Neural crest cell (in vitro differentiated cells): Measurements from ENCODE around the gene CCDC80. TPM values are rescaled to one million over a fixed set of nuclear protein-coding genes. Genes with fewer than 3 reads are reported as not detected.

Experiments
- DNase-seq: peaks from one replicate; pipeline ENCODE4 v3.0.0; 2021; ENCODE audit warnings: low read depth, mixed read lengths, low spot score
- H3K27ac Mint-ChIP-seq: one replicate; pipeline ENCODE4 v1.8.0; 2021; ENCODE audit warnings: mild to moderate bottlenecking, mixed read lengths; ENCODE audit not compliant: unreplicated experiment
- H3K27me3 Mint-ChIP-seq: 2 replicates; pipeline ENCODE4 v1.8.0; 2021; ENCODE audit warnings: low read depth, mild to moderate bottlenecking, mixed read lengths
- H3K36me3 Mint-ChIP-seq: 2 replicates; pipeline ENCODE4 v1.8.0; 2021; ENCODE audit warnings: low read depth, mild to moderate bottlenecking, mixed read lengths
- H3K4me1 Mint-ChIP-seq: 2 replicates; pipeline ENCODE4 v1.8.0; 2021; ENCODE audit warnings: mixed read lengths
- H3K4me3 Mint-ChIP-seq: one replicate; pipeline ENCODE4 v1.8.0; 2021; ENCODE audit warnings: mild to moderate bottlenecking, mixed read lengths
- H3K9me3 Mint-ChIP-seq: 2 replicates; pipeline ENCODE4 v1.8.0; 2021; ENCODE audit warnings: mixed read lengths
- total RNA-seq: library from RNA; stranded (reverse); gene quantifications from 2 replicates; pipeline ENCODE4 v1.2.1, GENCODE V29; 2021
- TF ChIP-seq, protein P1 (sequence below): fragments of 200-600 bp; sonication (generic); conservative IDR thresholded peaks from 2 replicates; pipeline ENCODE4 v1.5.0; 2021; ENCODE audit warnings: antibody characterized with exemption, mild to moderate bottlenecking

CCDC80 gene
- total RNA-seq, 1 donor from 2014 or later, result 42.1 TPM

DNA sequence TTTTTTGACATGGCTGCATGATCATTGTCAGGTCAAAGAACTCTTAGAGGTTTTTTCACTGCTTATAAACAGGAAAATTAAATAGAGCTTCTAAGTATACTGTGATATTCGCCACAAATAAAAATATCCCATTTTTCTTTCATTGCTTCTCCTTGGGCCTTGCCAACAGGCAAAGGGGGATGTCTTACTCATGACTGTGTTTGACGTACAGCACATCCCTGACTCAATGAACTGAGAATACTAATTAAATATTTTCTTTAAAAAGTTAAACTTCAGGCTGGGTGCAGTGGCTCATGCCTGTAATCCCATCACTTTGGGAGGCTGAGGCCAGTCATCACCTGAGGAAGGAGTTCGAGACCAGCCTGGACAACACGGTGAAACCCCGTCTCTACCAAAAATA, 41.4 kb upstream of the CCDC80 start:
- TF ChIP-seq, protein P1, sequence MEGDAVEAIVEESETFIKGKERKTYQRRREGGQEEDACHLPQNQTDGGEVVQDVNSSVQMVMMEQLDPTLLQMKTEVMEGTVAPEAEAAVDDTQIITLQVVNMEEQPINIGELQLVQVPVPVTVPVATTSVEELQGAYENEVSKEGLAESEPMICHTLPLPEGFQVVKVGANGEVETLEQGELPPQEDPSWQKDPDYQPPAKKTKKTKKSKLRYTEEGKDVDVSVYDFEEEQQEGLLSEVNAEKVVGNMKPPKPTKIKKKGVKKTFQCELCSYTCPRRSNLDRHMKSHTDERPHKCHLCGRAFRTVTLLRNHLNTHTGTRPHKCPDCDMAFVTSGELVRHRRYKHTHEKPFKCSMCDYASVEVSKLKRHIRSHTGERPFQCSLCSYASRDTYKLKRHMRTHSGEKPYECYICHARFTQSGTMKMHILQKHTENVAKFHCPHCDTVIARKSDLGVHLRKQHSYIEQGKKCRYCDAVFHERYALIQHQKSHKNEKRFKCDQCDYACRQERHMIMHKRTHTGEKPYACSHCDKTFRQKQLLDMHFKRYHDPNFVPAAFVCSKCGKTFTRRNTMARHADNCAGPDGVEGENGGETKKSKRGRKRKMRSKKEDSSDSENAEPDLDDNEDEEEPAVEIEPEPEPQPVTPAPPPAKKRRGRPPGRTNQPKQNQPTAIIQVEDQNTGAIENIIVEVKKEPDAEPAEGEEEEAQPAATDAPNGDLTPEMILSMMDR, result no peak
- Mint-ChIP-seq H3K4me1 (peaks cover 5% of the 10 kb centered on the region), H3K9me3 (peaks cover 2% of the 10 kb centered on the region), H3K36me3 (no peaks in the 10 kb centered on the region), H3K27ac (no peak overlapping the region), H3K4me3 (no peak overlapping the region), H3K27me3 (no peaks in the 10 kb centered on the region)
- DNase-seq, result no peak

DNA sequence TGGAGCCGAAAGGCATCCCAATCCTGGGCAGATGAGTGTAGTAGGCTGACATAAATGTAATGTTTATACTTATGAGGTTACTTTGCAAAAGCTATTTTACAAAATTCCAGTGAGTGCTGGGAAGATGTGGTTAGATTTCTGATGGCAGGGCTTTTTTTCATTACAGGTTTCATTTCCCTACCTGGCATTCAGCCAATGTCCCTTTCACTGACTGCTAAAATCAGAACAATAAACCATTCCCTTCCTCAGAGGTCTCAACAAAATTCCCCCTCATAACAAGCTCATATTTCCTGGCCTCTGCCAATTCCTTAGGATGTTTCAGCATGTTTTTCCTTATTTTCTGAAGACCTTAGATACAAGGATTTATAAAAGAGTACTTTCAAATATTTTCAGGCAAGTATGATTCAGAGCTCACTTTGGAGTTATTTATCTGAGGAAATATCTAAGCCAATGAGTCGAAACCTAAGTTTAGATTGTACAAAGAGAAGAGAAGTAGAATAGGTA, 40.9 kb upstream of the CCDC80 start:
- Mint-ChIP-seq H3K9me3 (peaks cover 2% of the 10 kb centered on the region), H3K4me3 (no peak overlapping the region), H3K27me3 (no peaks in the 10 kb centered on the region), H3K36me3 (no peaks in the 10 kb centered on the region), H3K27ac (no peak overlapping the region), H3K4me1 (peaks cover 8% of the 10 kb centered on the region)
- TF ChIP-seq, protein P1, result no peak
- DNase-seq, result no peak

DNA sequence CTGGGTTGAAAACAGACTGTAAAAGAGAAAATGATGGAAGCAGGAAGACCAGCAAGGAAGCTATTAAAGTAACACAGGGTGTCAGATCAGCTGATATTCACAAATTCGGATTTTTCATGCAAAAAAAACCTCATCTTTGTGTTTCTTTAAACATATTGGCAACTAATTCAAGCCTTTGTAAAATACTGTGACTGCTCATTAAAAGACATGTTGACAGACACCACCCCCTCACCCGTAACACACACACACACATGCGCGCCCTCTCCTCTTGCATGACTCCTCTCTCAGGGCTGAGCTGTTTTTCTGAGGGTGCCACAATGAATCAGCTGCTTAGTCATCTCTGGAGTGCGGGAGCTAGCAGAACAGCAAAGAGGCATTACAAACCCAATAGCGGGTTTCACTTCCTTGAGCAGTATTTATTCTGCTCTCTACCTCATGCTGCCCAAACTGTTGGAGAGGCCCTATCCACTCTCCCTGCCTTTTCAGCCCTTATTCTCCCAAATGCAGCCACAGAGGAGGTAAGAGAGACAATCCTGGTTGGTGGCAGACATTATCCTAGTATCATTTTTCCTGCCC, 35.8 kb upstream of the CCDC80 start:
- Mint-ChIP-seq H3K27me3 (no peaks in the 10 kb centered on the region), H3K9me3 (no peaks in the 10 kb centered on the region), H3K27ac (no peak overlapping the region), H3K4me3 (no peak overlapping the region), H3K36me3 (no peaks in the 10 kb centered on the region), H3K4me1 (peaks cover 10% of the 10 kb centered on the region)
- TF ChIP-seq, protein P1, result no peak
- no peak for DNase-seq

DNA sequence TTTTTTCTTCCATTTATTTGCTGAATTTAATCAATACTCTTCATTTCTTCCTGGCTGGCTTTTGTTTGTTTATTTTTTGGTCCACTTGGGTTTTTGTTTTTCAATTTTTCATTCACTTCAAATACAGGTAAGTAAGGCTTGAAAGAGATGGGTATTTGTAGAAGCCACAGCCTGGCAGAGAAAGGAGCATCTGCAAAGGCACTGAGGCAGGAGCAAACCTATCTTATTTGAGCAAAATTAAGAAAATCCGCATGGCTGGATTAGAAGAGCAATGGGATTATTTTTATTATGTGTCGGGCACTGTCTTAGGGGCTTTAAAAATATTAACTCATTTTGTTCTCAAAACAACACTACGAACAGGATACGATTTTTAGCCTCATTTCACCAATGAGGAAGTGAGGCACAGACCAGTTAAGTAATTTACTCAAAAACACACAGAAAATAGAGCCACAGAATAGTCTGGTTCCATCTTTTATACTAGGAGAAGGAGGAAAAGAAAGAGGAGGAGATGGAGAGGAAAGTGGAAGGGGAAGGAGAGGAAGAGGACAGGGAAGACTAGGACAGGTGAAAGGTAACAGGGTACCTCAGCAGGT, 35.1 kb upstream of the CCDC80 start:
- Mint-ChIP-seq H3K4me3 (no peak overlapping the region), H3K4me1 (peaks cover 10% of the 10 kb centered on the region), H3K27me3 (no peaks in the 10 kb centered on the region), H3K9me3 (no peaks in the 10 kb centered on the region), H3K36me3 (no peaks in the 10 kb centered on the region), H3K27ac (no peak overlapping the region)
- no peak for DNase-seq
- TF ChIP-seq, protein P1, result no peak

DNA sequence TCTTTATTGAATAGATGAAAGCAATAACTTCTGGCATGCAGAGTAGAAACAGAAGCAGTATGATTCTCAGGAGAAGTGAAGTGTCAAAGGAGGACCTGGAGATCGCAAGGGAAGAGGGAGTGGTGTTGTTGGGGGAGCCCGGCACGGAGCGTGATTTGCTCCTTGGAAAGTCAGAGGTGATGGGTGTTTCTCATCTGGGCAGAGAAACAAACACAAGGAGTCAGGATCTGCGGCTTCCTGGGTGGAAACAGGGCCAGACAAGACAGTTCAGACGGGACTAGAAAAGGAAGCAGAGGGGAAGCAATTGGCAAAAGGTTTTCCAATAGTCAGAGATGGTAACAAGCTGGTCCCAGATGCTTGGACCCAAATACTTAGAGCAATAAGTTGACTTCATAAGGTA, 34.4 kb upstream of the CCDC80 start:
- Mint-ChIP-seq H3K4me3 (no peak overlapping the region), H3K27me3 (no peaks in the 10 kb centered on the region), H3K9me3 (no peaks in the 10 kb centered on the region), H3K4me1 (peaks cover 10% of the 10 kb centered on the region), H3K36me3 (no peaks in the 10 kb centered on the region), H3K27ac (no peak overlapping the region)
- DNase-seq, result no peak
- TF ChIP-seq, protein P1, result no peak
